Esophagus muscularis mucosa (tissue), 4 donors: ENCODE results near the gene MBTPS1. TPM values are rescaled to one million over a fixed set of nuclear protein-coding genes. Genes with fewer than 3 reads are reported as not detected.

ENCODE experiments used
- DNase-seq: peaks from one replicate; pipeline ENCODE4 v3.0.0-alpha.2; 2017; ENCODE audit errors: extremely low spot score
- H3K27ac ChIP-seq, 4 donors: fragments of 200-600 bp; sonication (generic); replicated peaks in 1 of 4; 1 replicate in 3 of 4; 2 replicates in 1 of 4; pipeline ENCODE4 v1.5.1; 2016 to 2019; ENCODE audit warnings: mild to moderate bottlenecking in 1 of 4
- H3K27me3 ChIP-seq, 4 donors: fragments of 200-600 bp; sonication (generic); one replicate each; pipeline versions ENCODE4 v1.5.1 to v1.6.0; 2016 to 2019
- H3K36me3 ChIP-seq, 4 donors: fragments of 200-600 bp; sonication (generic); one replicate each; pipeline ENCODE4 v1.5.1; 2016 to 2019
- H3K4me1 ChIP-seq, 4 donors: fragments of 200-600 bp; sonication (generic); one replicate each; pipeline ENCODE4 v1.5.1; 2016 to 2019
- H3K4me3 ChIP-seq, 4 donors: fragments of 200-600 bp; sonication (generic); 1 replicate in 2 of 4; 2 replicates in 2 of 4; pipeline ENCODE4 v1.5.1; 2016 to 2019; ENCODE audit warnings: mild to moderate bottlenecking in 4 of 4, moderate library complexity in 1 of 4
- H3K9me3 ChIP-seq, 4 donors: fragments of 200-600 bp; sonication (generic); 1 replicate in 3 of 4; 2 replicates in 1 of 4; pipeline ENCODE4 v1.5.1; 2016 to 2019
- EP300 ChIP-seq: sonication (generic); formaldehyde crosslinking; IDR thresholded peaks from one replicate; pipeline ENCODE4 v1.6.1; 2017; ENCODE audit warnings: antibody characterized with exemption
- POLR2A ChIP-seq: fragments of 450-650 bp; IDR thresholded peaks from one replicate; pipeline ENCODE4 v1.6.1; 2017; ENCODE audit warnings: antibody characterized with exemption, moderate library complexity, mild to moderate bottlenecking, low read depth
- POLR2AphosphoS5 ChIP-seq, 2 donors: sonication (generic); formaldehyde crosslinking; IDR thresholded peaks; one replicate each; pipeline ENCODE4 v1.6.1; 2017; ENCODE audit warnings: antibody characterized with exemption in 2 of 2
- WGBS: methylation state at CpG from one replicate; pipeline ENCODE4 v1.1.5; 2018; 5-methylcytosine and 5-hydroxymethylcytosine counted together
- intact Hi-C: fragments of 100-400 bp; cut with DNase I; formaldehyde crosslinking; loops from one replicate; pipeline ENCODE4 v1.15.1; 2023
- total RNA-seq, 4 donors: library from RNA; depleted of rRNA; stranded (reverse); fragments of >200 nt; gene quantifications; one replicate each; pipeline versions ENCODE4 v1.1.0 to v1.2.1, GENCODE V29; 2016
- TF ChIP-seq, protein P1 (sequence below), 3 experiments: fragments of 200-600 bp in 2 of 3; fragments of 450-650 bp in 1 of 3; sonication (generic) in 2 of 3; IDR thresholded peaks; one replicate each; pipeline ENCODE4 v1.5.1; 2017 to 2019; ENCODE audit warnings: antibody characterized with exemption in 3 of 3, mild to moderate bottlenecking in 2 of 3, moderate library complexity in 1 of 3

MBTPS1 gene
- total RNA-seq, 4 donors from 2014 or later: 72.4 to 86.6 (median 82.6) TPM

DNA sequence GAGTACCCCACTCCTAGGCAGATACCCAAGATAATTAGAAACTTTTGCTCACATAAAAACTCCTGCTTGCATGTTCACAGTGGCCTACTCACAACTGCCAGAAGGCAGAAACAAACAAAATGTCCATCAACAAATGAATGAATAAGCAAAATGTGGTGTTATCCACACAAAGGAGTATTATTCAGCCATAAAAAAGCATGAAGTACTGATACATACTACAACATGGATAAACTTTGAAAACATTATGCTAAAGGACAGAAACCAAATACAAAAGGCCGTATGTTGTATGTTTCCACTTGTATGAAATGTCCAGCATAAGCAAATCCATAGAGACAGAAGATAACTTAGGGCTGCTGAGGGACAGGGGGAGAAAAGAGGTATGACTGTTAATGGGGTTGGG lies 26.3 kb upstream of the MBTPS1 start:
- no peaks in the 10 kb centered on the region for H3K9me3 ChIP-seq
- 89% methylated on average over 1 of the region's 1 CpG for WGBS
- no peak overlapping the region for H3K4me3 ChIP-seq
- intact Hi-C loops: no loop called here
- H3K4me1 ChIP-seq: peaks cover 3 to 21% (median 18%) of the 10 kb centered on the region in 4 donors
- H3K27ac ChIP-seq: no peak overlapping the region
- no peaks in the 10 kb centered on the region for H3K36me3 ChIP-seq
- DNase-seq: no peak
- no peak for TF ChIP-seq EP300
- TF ChIP-seq POLR2AphosphoS5 (IDR thresholded peaks at IDR 0.05): no peak
- TF ChIP-seq POLR2A: no peak
- TF ChIP-seq, protein P1, sequence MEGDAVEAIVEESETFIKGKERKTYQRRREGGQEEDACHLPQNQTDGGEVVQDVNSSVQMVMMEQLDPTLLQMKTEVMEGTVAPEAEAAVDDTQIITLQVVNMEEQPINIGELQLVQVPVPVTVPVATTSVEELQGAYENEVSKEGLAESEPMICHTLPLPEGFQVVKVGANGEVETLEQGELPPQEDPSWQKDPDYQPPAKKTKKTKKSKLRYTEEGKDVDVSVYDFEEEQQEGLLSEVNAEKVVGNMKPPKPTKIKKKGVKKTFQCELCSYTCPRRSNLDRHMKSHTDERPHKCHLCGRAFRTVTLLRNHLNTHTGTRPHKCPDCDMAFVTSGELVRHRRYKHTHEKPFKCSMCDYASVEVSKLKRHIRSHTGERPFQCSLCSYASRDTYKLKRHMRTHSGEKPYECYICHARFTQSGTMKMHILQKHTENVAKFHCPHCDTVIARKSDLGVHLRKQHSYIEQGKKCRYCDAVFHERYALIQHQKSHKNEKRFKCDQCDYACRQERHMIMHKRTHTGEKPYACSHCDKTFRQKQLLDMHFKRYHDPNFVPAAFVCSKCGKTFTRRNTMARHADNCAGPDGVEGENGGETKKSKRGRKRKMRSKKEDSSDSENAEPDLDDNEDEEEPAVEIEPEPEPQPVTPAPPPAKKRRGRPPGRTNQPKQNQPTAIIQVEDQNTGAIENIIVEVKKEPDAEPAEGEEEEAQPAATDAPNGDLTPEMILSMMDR (IDR thresholded peaks at IDR 0.05): no peak
- no peaks in the 10 kb centered on the region for H3K27me3 ChIP-seq

DNA sequence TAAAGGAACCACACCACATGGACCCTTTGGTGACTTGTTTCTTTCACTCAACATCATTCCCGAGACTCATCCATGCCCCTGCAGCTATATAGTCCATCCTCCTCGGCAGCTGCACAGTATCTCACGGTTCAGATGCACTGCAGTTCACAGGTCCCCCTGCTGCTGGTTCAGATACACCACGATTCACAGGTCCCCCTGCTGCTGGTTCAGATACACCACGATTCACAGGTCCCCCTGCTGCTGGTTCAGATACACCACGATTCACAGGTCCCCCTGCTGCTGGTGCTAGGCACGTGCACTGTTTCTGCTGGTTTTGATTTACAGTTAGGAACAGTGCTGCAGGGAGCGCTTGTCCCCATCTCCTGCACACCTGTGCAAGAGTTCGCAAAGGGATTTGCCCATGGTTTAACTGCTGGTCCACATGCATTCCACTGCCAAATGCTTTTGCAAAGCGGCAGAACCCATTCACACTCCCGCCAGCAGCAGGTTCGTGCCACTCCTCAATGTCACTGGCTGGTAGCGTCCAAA lies 24.5 kb upstream of the MBTPS1 start:
- H3K27ac ChIP-seq: no peak overlapping the region
- no peaks in the 10 kb centered on the region for H3K27me3 ChIP-seq
- TF ChIP-seq POLR2A (no peak), EP300 (no peak), POLR2AphosphoS5 (IDR thresholded peaks at IDR 0.05) (no peak)
- TF ChIP-seq, protein P1 (IDR thresholded peaks at IDR 0.05): no peak
- no peaks in the 10 kb centered on the region for H3K36me3 ChIP-seq
- H3K9me3 ChIP-seq: no peaks in the 10 kb centered on the region
- H3K4me3 ChIP-seq: no peak overlapping the region
- peaks cover 3 to 23% (median 18%) of the 10 kb centered on the region in 4 donors for H3K4me1 ChIP-seq
- no peak for DNase-seq
- intact Hi-C loops: no loop called here
- 79% methylated on average over 11 of the region's 13 CpGs for WGBS

DNA sequence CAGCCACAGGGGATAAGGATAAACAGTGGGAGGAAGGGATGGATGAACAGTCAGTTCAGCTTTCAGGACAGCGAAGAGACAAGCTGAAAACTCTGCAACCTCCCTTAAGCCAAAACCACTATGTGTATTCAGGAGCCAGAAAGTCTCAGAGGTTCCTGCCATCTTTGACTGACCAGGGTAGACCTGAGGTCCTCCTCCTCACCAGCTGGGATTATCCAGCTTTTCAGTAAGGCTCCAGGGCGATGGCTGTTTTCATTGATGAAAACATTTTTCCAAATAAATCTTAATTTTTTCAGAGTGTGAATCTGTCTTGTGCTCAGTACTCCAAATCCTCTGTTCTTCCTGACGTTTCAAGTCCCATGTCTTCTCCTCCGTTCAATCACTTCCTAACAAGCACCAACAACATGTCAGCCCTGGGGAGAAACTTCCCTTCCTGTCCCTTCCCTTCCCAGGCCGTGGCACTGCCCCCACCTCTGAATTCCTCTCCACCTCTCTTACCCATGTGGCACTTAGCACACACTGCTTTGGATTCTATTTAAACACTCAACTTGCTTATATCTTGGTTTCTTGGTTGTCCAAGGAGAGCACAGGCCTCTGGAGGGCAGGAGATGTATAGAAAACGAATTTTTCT lies 23.0 kb upstream of the MBTPS1 start:
- 79% methylated on average over 6 of the region's 6 CpGs for WGBS
- Histone ChIP-seq H3K27me3 (no peaks in the 10 kb centered on the region), H3K4me3 (no peak overlapping the region), H3K9me3 (no peaks in the 10 kb centered on the region), H3K27ac (no peak overlapping the region), H3K36me3 (no peaks in the 10 kb centered on the region), H3K4me1 (peaks cover 3 to 19% (median 12%) of the 10 kb centered on the region in 4 donors)
- intact Hi-C loops: no loop called here
- no peak for DNase-seq
- no peak for TF ChIP-seq EP300
- no peak for TF ChIP-seq POLR2A
- TF ChIP-seq, protein P1 (IDR thresholded peaks at IDR 0.05): no peak
- TF ChIP-seq POLR2AphosphoS5 (IDR thresholded peaks at IDR 0.05): no peak

DNA sequence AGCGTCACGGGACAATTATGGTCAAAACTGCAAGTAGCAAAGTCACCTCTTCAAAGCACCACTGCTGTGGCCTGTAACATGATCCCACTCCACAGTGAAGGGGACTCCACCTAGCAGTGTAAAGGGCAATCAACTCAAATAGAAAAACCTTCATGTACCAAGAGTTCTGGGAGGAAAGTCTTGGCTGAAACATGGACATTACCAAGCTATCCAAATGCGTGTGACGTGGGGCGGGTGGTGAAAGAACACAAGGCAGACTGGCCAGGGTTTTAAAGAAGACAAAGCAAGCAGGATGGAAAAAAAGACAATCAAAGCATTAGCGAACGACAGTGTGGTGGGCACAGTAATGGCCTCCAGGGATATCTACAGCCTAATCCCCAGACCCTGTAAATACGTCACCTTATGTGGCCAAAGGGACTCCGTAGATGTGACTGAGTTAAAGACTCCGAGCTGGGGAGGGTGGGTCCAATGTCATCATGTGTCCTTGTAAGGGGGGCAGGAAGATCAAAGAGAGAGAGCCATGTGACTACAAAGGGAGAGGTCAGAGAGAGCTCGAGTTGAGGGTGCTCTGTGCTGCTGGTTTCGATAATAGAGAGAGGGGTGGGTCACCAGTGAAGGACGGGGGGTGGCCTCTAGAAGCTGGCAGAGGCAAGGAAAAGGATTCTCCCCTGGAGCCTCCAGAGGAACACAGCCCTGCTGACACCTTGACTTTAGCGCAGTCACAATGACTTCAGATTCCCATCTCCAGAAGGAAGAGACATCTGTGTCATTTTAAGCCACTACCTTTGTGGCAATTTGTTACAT lies 22.3 kb upstream of the MBTPS1 start:
- peaks cover 3 to 13% (median 8%) of the 10 kb centered on the region in 4 donors for H3K4me1 ChIP-seq
- intact Hi-C loops: no loop called here
- H3K4me3 ChIP-seq: no peak overlapping the region
- H3K27me3 ChIP-seq: no peaks in the 10 kb centered on the region
- no peaks in the 10 kb centered on the region for H3K9me3 ChIP-seq
- TF ChIP-seq POLR2AphosphoS5 (IDR thresholded peaks at IDR 0.05): no peak
- no peak for TF ChIP-seq EP300
- no peak for TF ChIP-seq POLR2A
- TF ChIP-seq, protein P1 (IDR thresholded peaks at IDR 0.05): no peak
- H3K27ac ChIP-seq: no peak overlapping the region
- DNase-seq: no peak
- WGBS: 78% methylated on average over 14 of the region's 14 CpGs
- no peaks in the 10 kb centered on the region for H3K36me3 ChIP-seq
